Measurements from ENCODE around the gene CSH1.

- TF ChIP-seq CTCF (IDR thresholded peaks at IDR 0.05) (no peak), POLR2A (IDR thresholded peaks at IDR 0.05) (no peak)
These were observed 49.5 kb upstream of the CSH1 start for GRCh38 chr17:63945784-63946439.
